ENCODE measurements around the gene TMEM244. TPM values are rescaled to one million over a fixed set of nuclear protein-coding genes. Genes with fewer than 3 reads are reported as not detected.

TMEM244 gene
- total and polyA plus RNA-seq, 2 of the 4 experiments (the other 2 are of a cell fraction), result 0.21 to 0.36 TPM

- 80% methylated on average over 1 of the region's 4 CpGs; no CpG with 5 or more reads in 1 of the 2 experiments for WGBS, 2 experiments (ENCODE audit: extremely low coverage in 2 of 2, insufficient read length in 1 of 2)
- H3K14ac ChIP-seq (replicated peaks; ENCODE audit: low read depth, low read length), result peak overlapping the region; percentile 82
- dilution Hi-C loops (cut with HindIII; ENCODE audit: low sequenced_read_pairs, unreplicated experiment), result no loop called here
- 0 out of 2 replicates have a peak overlapping the region, but pooled peaks have one; percentile 10 for H3K56ac ChIP-seq (ENCODE audit: extremely low read depth, insufficient read depth, low read length)
- peak overlapping the region; percentile 80 for H2BK5ac ChIP-seq (ENCODE audit: low read depth, low read length, poor library complexity, severe bottlenecking)
- H4K20me1 ChIP-seq (ENCODE audit: insufficient read depth, low read length), result no peaks in the 10 kb centered on the region
- no peak overlapping the region for H2AK9ac ChIP-seq (replicated peaks; ENCODE audit: low read depth, low read length, poor library complexity)
- H3K4ac ChIP-seq (ENCODE audit: low read depth, low read length), result peak overlapping the region; percentile 75; the same call in 1 of the 2 replicates
- H3K18ac ChIP-seq (ENCODE audit: low read depth, low read length), result peak overlapping the region; percentile 53; the same call in 1 of the 2 replicates
- H2BK15ac ChIP-seq (ENCODE audit: low read depth, low read length), result no peak overlapping the region
- 0 out of 2 replicates have a peak, but pooled peaks cover 3% of the 10 kb centered on the region for H3K9me1 ChIP-seq (ENCODE audit: insufficient read depth, low read length)
- no peak overlapping the region for H3K4me2 ChIP-seq (ENCODE audit: low read depth, low read length)
- peaks cover 4% of the 10 kb centered on the region; the same call in 1 of the 2 replicates for H3K4me1 ChIP-seq (ENCODE audit: control insufficient read depth, insufficient read depth, low read length)
- peak overlapping the region; percentile 13 to 74; a peak in 3 of 4 replicates for H4K8ac ChIP-seq (ENCODE audit: low read depth in 2 of 2, low read length in 2 of 2)
- H3K27ac ChIP-seq (ENCODE audit: insufficient read depth, low read length), result no peak overlapping the region
- no peaks in the 10 kb centered on the region for H3K27me3 ChIP-seq (ENCODE audit: control insufficient read depth, insufficient read depth, low read length)
- H2AK5ac ChIP-seq (ENCODE audit: low read depth, low read length), result no peak overlapping the region
- ChIA-PET CTCF (interaction anchor here (0.5 to 2.6 kb wide), 3 partner anchors 10 to 59 kb away, joined by 3 to 19 read pairs (median 3); no protein-coding TSS in a partner anchor), POLR2A (ENCODE audit: unreplicated experiment) (no interaction called here)
- BruUV-seq (replicated peaks), result no TSS peak
- H2BK20ac ChIP-seq (ENCODE audit: low read depth, low read length), result peak overlapping the region; percentile 87
- intact Hi-C loops (cut with micrococcal nuclease), result no loop called here
- no peak overlapping the region for H4K5ac ChIP-seq (ENCODE audit: low read depth, low read length)
- H2BK120ac ChIP-seq (ENCODE audit: low read depth, low read length), result peak overlapping the region; percentile 85
- no peaks in the 10 kb centered on the region for H3K36me3 ChIP-seq (ENCODE audit: control insufficient read depth, insufficient read depth, low read length)
- in situ Hi-C loops (cut with MboI; ENCODE audit: low sequenced_read_pairs), result no loop called here
- no peak for TF ChIP-seq POLR2A (IDR thresholded peaks at IDR 0.05; ENCODE audit: low read depth, low read length)
- 0 out of 2 replicates have a peak, but pooled peaks have one; percentile 3 for TF ChIP-seq FOS (IDR thresholded peaks at IDR 0.05; ENCODE audit: low read depth, low read length)
- no peak overlapping the region for H2AFZ ChIP-seq (replicated peaks; ENCODE audit: low read length, poor library complexity)
- H3K4me3 ChIP-seq (ENCODE audit: insufficient read depth, low read depth, low read length), result no peak overlapping the region
- no peaks in the 10 kb centered on the region for H3K9me3 ChIP-seq (ENCODE audit: control insufficient read depth, insufficient read depth, low read length)
- H3K79me1 ChIP-seq (ENCODE audit: low read depth in 1 of 2, low read length in 2 of 2), result no peaks in the 10 kb centered on the region
- H3K9ac ChIP-seq (ENCODE audit: low read depth, low read length), result no peak overlapping the region
- peak overlapping the region; percentile 6; the same call in 1 of the 2 replicates for H3K23ac ChIP-seq (ENCODE audit: low read depth, low read length)
- DNase-seq, result peak; percentile 42
- H4K91ac ChIP-seq (ENCODE audit: insufficient read depth, low read depth, low read length), result peak overlapping the region; percentile 84; the same call in 1 of the 2 replicates
- peak; percentile 46; the same call in 1 of the 2 replicates for ATAC-seq (ENCODE audit: low read depth)
Observed at GRCh38 chr6:129785047-129785755, 75.9 kb downstream of the TMEM244 start.

Small RNAs within 50 kb of the gene (microRNA-seq; reads per million reads assigned to microRNA genes)
- not detected for gene AL451046.2 (ENCODE audit: insufficient read depth, insufficient read length)

Small RNAs within 50 kb of the gene (small RNA-seq; reads per million reads assigned to genes)
- 0 reads per million in 5 experiments for gene AL451046.2

Other genes with a start within 250 kb of the TMEM244 start
- 17.0 and 25.0 TPM in 2 replicates for gene ARHGAP18, start 151.1 kb downstream of the TMEM244 start, total RNA-seq (2012; rRNA removed)
- 5.0 and 6.2 TPM in 2 replicates for gene ARHGAP18, start 151.1 kb downstream of the TMEM244 start, polyA plus RNA-seq (2012; rRNA removed)
- 7.2 and 14.4 TPM in 2 replicates for gene L3MBTL3, start 157.3 kb upstream of the TMEM244 start, total RNA-seq (2012; rRNA removed)
- gene L3MBTL3, start 157.3 kb upstream of the TMEM244 start, polyA plus RNA-seq (2012; rRNA removed), result 8.4 and 10.9 TPM in 2 replicates

Measured in IMR-90 (cell line).